NOMO-1 treated with dmso at 0.1 percent for 144 hours (cell line): ENCODE results near the gene CKAP5.

ENCODE experiments used
- DNase-seq: peaks from one replicate; lab custom pipeline; 2025; ENCODE audit not compliant: unreplicated experiment; lab: John Stamatoyannopoulos, UW

The CKAP5 gene

DNA sequence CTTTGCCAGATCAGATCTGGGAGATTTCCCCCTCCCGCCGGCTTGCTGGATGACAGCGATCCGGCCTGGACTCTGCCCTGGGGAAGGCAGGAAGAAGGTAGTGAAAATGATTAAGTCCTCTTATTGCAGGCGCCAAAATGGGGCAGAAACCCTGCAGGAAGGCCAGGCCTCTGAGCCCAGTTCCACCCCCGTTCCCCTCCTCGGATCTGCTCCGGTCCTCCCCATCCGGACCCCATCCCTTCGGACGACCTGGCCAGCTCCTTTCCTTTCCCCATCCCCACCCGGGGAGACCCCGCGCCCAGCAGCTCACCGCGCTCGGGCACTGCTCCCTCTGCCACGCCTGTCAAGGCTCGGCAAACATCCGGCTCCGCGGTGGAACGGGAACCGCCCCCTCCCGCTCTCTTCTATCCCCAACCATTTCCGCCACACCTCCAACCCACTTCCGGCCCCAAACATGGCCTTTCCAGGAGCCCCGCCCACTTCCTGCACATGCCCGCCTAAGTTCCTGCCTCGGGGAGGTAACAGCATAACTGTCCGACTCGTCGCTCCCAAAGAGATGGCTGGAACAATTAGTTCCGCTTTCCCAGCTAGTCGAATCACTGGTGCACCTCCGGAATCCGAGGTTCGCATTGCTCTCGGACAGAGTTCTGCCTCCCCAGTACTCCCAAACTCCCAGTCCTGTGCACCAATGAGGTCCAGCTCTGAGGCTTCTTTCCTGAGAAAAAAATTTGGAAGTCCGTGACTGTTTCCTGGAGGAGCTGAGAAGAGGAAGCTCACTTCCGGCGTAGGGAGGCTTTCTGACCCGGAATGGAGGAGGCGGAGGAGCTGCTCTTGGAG lies 145.6 kb downstream of the CKAP5 start, which contains the start of the genes ARHGAP1 and ZNF408:
Gene ARHGAP1, minus strand, starts transcription at position 379 of the 837 bp plus-strand sequence. CDS start 4,512 bp downstream, outside the sequence.
Gene ZNF408, plus strand, starts transcription at position 791 of the 837 bp plus-strand sequence. Its CDS starts 17 bp downstream, at position 808.
- peak; percentile 99 for DNase-seq

DNA sequence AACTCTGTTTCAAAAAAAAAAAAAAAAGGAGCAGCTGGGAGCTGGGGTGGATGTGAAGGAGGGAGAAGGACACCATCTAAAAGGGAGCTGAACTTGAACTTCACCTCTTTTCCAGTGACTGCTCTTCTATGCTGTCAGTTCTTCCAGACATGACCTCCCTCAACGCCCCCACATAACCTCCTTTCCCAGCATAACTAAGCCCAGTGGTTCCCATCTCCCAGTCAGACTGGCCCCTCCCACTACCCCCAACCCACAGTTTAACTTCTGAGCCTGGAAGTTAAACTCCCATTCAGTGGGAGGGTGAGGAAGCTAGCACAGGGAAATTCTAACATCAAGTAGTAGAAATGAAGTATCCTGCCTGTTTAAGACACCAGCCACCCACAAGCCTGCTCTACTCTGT lies 147.5 kb downstream of the CKAP5 start:
- no peak for DNase-seq

- no peak for DNase-seq
These were observed 148.4 kb downstream of the CKAP5 start for GRCh38 chr11:46697723-46698122.

GRCh38 chr11:46697303-46697702 lies 148.8 kb downstream of the CKAP5 start:
- no peak for DNase-seq

GRCh38 chr11:46696212-46696558 lies 149.9 kb downstream of the CKAP5 start:
- no peak for DNase-seq

DNA sequence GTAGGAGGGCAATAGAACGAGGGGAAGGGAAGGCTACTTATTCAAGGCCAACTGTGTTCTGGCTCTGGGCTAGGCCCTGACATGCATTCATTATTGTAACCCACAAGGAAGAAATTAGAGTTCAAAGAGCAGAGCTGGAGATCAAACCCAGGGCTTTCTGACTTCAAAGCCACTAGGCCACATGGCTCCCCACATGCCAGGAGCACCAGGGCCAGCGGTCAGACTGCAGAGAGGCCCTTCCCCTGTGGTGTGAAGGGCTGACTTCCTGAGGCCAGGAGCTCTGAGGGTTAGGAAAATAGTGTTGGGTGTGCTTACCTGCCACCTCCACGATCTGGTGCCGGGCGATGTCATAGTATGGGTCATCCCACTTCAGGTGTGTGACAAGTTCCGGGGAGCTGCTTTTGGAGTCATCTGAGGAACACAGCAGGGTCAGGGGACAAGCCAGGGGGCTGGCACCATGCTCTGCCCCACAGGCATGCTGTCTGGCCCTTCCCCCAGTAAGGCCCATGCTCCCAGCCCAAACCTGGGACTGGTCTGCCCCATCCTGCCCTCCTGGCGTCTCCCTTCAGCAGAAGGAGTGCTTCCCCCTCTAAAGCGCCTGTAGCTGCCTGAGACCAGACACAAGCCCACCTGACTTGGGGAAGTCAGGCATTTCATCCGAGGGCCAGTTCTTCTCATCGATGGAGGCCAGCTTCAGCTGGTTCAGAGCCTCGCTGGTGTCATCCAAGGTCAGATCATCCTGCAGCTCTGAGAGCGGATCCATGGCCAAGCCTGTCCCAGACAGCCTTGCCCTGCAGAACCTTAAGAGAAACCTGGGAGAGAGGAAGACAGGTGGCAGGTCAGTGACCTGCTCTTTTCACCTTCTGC lies 150.5 kb downstream of the CKAP5 start:
- no peak for DNase-seq

DNA sequence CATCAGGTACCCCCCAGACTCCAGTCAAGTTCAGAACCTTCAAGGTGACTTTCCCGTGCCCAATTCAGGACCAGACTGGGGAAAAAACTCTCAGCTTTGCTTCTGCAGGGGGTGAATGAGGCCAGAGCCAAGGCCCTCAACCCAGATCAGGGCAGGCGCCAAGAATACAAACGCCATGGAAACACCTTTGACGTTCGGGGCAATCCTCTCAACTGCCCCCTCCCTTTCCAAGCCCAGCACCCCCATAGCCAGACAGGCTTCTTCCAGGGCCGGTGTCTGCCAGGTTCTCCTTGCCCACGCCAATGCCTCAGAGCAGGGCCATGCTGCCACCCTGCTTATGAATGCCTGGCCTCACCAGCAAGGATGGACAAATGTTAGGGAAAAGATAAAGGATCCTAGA lies 151.5 kb downstream of the CKAP5 start:
- DNase-seq, result no peak

DNA sequence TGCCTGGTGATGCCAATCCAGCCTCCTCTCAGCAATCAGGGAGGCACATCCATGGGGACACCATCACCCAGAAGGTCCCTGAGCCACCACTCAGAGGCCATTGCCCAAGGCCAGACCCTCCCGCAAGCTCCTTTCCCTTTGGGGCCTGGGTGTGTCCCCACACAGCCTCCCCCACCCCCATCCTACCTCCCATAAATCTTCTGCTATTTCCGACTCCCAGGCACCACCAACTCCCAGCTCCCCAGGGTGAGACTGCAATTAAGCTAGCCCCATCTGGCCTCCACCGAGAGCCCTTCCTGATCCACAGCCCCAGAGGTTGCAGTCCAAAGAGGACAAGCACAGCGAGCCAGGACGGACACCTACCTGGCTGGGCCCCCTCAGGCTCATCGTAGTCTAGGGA lies 152.0 kb downstream of the CKAP5 start:
- no peak for DNase-seq

DNA sequence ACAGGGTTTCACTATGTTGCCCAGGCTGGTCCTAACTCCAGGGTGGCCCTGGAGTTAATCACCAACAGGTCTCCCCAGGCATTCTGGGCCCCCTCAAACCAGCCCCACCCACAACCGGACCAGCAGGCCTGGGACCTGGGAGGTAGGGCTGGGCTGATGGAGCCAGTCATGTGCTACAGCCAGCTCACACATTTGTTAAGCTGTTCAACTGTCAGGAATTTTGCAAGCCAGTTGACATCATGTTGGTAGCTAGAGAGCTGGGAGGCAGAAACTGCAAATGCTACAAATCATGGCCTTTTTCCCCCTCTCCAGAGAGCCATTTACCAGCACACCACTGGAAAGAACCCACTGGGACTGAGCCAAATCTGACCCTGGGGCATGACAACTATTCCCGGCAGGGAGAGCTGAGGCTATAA lies 152.5 kb downstream of the CKAP5 start:
- DNase-seq, result no peak
